Measurements from ENCODE around the gene CGB3. TPM values are rescaled to one million over a fixed set of nuclear protein-coding genes. Genes with fewer than 3 reads are reported as not detected.
"Not testable (repeated sequence)": the region's sequence is repeated elsewhere in the genome, so short reads cannot be mapped to it uniquely, and the experiment has no call there.

CGB3 gene
- not detected in 2 replicates for total RNA-seq (2014; rRNA removed; shearing (Covaris generic))
- polyA plus RNA-seq (2015; cell fraction: cytosol; rRNA removed), result 0.40 TPM in 1 of 2 replicates, not detected in the other
- polyA plus RNA-seq (2015; cell fraction: nucleus; rRNA removed), result not detected in 2 replicates

- not testable (repeated sequence) for DNase-seq (ENCODE audit: low read depth)
These were observed at the start of gene CGB3 for GRCh38 chr19:49024233-49024632. Gene CGB3, minus strand, starts transcription at chr19:49024333. Its CDS starts 362 bp downstream, at chr19:49023971.

- DNase-seq (ENCODE audit: low read depth), result no peak
These were observed 47.9 kb upstream of the CGB3 start for GRCh38 chr19:49071860-49072547.

GRCh38 chr19:49070416-49070815 lies 46.3 kb upstream of the CGB3 start:
- DNase-seq (ENCODE audit: low read depth), result no peak

- DNase-seq (ENCODE audit: low read depth), result no peak
These were observed 44.9 kb upstream of the CGB3 start for GRCh38 chr19:49069026-49069425.

- no peak for DNase-seq (ENCODE audit: low read depth)
These were observed 43.4 kb upstream of the CGB3 start for GRCh38 chr19:49067554-49067953.

GRCh38 chr19:49065905-49066512 lies 41.9 kb upstream of the CGB3 start:
- no peak for DNase-seq (ENCODE audit: low read depth)

GRCh38 chr19:49064768-49065611 lies 40.9 kb upstream of the CGB3 start, which contains the start of gene NTF4:
Gene NTF4, minus strand, starts transcription at chr19:49064818. Its CDS starts 2,821 bp downstream, at chr19:49061997.
- DNase-seq (ENCODE audit: low read depth), result no peak

- DNase-seq (ENCODE audit: low read depth), result no peak
These were observed 40.0 kb upstream of the CGB3 start for GRCh38 chr19:49064029-49064629.

- DNase-seq (ENCODE audit: low read depth), result no peak
These were observed 37.3 kb upstream of the CGB3 start for GRCh38 chr19:49061445-49061844.

GRCh38 chr19:49061000-49061399 lies 36.9 kb upstream of the CGB3 start:
- no peak for DNase-seq (ENCODE audit: low read depth)

- DNase-seq (ENCODE audit: low read depth), result no peak
These were observed 34.9 kb upstream of the CGB3 start for GRCh38 chr19:49059053-49059452.

- DNase-seq (ENCODE audit: low read depth), result no peak
These were observed 34.4 kb upstream of the CGB3 start for GRCh38 chr19:49058562-49058961.

GRCh38 chr19:49057636-49058234 lies 33.6 kb upstream of the CGB3 start, which contains the start of gene CGB7:
Gene CGB7, minus strand, starts transcription at chr19:49057749. Its CDS starts 2,374 bp downstream, at chr19:49055375.
- DNase-seq (ENCODE audit: low read depth), result peak; percentile 60

GRCh38 chr19:49056902-49057596 lies 32.9 kb upstream of the CGB3 start:
- not testable (repeated sequence) for DNase-seq (ENCODE audit: low read depth)

- DNase-seq (ENCODE audit: low read depth), result peak; percentile 58
These were observed 32.2 kb upstream of the CGB3 start for GRCh38 chr19:49056101-49056901.

GRCh38 chr19:49050376-49051033 lies 26.4 kb upstream of the CGB3 start:
- DNase-seq (ENCODE audit: low read depth), result peak; percentile 87

- not testable (repeated sequence) for DNase-seq (ENCODE audit: low read depth)
These were observed 25.7 kb upstream of the CGB3 start for GRCh38 chr19:49049834-49050233.

- DNase-seq (ENCODE audit: low read depth), result not testable (repeated sequence)
These were observed 24.9 kb upstream of the CGB3 start, which contains the start of gene CGB8 for GRCh38 chr19:49049011-49049410. Gene CGB8, minus strand, starts transcription at chr19:49049111. Its CDS starts 372 bp downstream, at chr19:49048739.

- DNase-seq (ENCODE audit: low read depth), result not testable (repeated sequence)
These were observed 19.4 kb upstream of the CGB3 start, which contains the start of gene CGB5 for GRCh38 chr19:49043548-49043947. Gene CGB5, plus strand, starts transcription at chr19:49043848. Its CDS starts 362 bp downstream, at chr19:49044210.
